HEK293 (cell line): ENCODE data around the gene SAMD4B.

Experiments
- CTCF ChIA-PET: fragments of 350-600 bp; formaldehyde crosslinking; extraction: SDS; loops from one replicate; lab custom pipeline; 2021; ENCODE audit warnings: antibody characterized with exemption; lab: Yijun Ruan, JAX
- POLR2A ChIA-PET: fragments of 300-600 bp; formaldehyde crosslinking; extraction: SDS; loops from one replicate; lab custom pipeline; 2020; ENCODE audit warnings: antibody characterized with exemption, inconsistent platforms; lab: Yijun Ruan, JAX
- H3K27ac ChIP-seq: fragments of 200-500 bp; sonication (Bioruptor generic); 2 replicates; pipeline ENCODE4 v1.5.1; 2014; ENCODE audit warnings: low read depth, low read length, control low read depth, inconsistent platforms; ENCODE audit errors: extremely low read depth
- H3K36me3 ChIP-seq, 2 experiments: fragments of 200-500 bp in 1 of 2; sonication (Bioruptor generic) in 1 of 2; 1 replicate in 1 of 2; 2 replicates in 1 of 2; pipeline ENCODE4 v1.5.1; 2014 to 2017; ENCODE audit warnings: inconsistent platforms in 2 of 2, low read length in 2 of 2; ENCODE audit not compliant: control insufficient read depth in 2 of 2, insufficient read depth in 1 of 2
- H3K4me1 ChIP-seq: fragments of 200-500 bp; sonication (Bioruptor generic); 2 replicates; pipeline ENCODE4 v1.5.1; 2014; ENCODE audit warnings: mild to moderate bottlenecking, low read length, inconsistent platforms; ENCODE audit not compliant: control insufficient read depth, insufficient read depth
- H3K4me3 ChIP-seq: 2 replicates; pipeline ENCODE4 v1.5.1; 2011; ENCODE audit warnings: low read depth, mild to moderate bottlenecking, control low read depth, low read length, moderate library complexity
- H3K9me3 ChIP-seq: fragments of 200-500 bp; sonication (Bioruptor generic); 2 replicates; pipeline ENCODE4 v1.5.1; 2014; ENCODE audit warnings: low read depth, low read length, inconsistent platforms; ENCODE audit not compliant: control insufficient read depth, insufficient read depth
- HIC1 ChIP-seq: fragments of 450-650 bp; formaldehyde crosslinking; IDR thresholded peaks from 2 replicates; pipeline ENCODE4 v1.5.1; 2016; ENCODE audit warnings: missing biosample characterization, missing genetic modification characterization
- HOXA7 ChIP-seq: sonication (generic); formaldehyde crosslinking; IDR thresholded peaks from 2 replicates; pipeline ENCODE4 v1.8.1; 2022; ENCODE audit warnings: missing genetic modification reagents, borderline replicate concordance
- KLF1 ChIP-seq: fragments of 450-650 bp; formaldehyde crosslinking; IDR thresholded peaks from 2 replicates; pipeline ENCODE4 v1.5.1; 2016; ENCODE audit warnings: missing biosample characterization, missing genetic modification characterization
- KLF7 ChIP-seq: fragments of 450-650 bp; formaldehyde crosslinking; IDR thresholded peaks from 2 replicates; pipeline ENCODE4 v1.5.1; 2016; ENCODE audit warnings: missing biosample characterization, missing genetic modification characterization, borderline replicate concordance
- MYNN ChIP-seq: fragments of 450-650 bp; formaldehyde crosslinking; IDR thresholded peaks from 2 replicates; pipeline ENCODE4 v1.5.1; 2016; ENCODE audit warnings: missing biosample characterization, missing genetic modification characterization, borderline replicate concordance
- SP3 ChIP-seq: fragments of 450-650 bp; formaldehyde crosslinking; IDR thresholded peaks from 2 replicates; pipeline ENCODE4 v1.5.1; 2016; ENCODE audit warnings: missing biosample characterization, missing genetic modification characterization
- TCF7L2 ChIP-seq: IDR thresholded peaks from 2 replicates; pipeline ENCODE4 v1.6.1; 2011; ENCODE audit warnings: low read depth, mild to moderate bottlenecking, inconsistent platforms, low read length, moderate library complexity, borderline replicate concordance
- ZBTB48 ChIP-seq: fragments of 450-650 bp; formaldehyde crosslinking; IDR thresholded peaks from 2 replicates; pipeline ENCODE4 v1.5.1; 2016; ENCODE audit warnings: missing biosample characterization, missing genetic modification characterization
- ZBTB49 ChIP-seq: fragments of 450-650 bp; formaldehyde crosslinking; IDR thresholded peaks from 2 replicates; pipeline ENCODE4 v1.5.1; 2016; ENCODE audit warnings: missing biosample characterization, missing genetic modification characterization, low read depth
- ZBTB7A ChIP-seq: fragments of 450-650 bp; formaldehyde crosslinking; IDR thresholded peaks from 2 replicates; pipeline ENCODE4 v1.5.1; 2016; ENCODE audit warnings: low read depth, missing biosample characterization, missing genetic modification characterization
- ZFHX2 ChIP-seq: fragments of 450-650 bp; formaldehyde crosslinking; conservative IDR thresholded peaks from 2 replicates; pipeline ENCODE4 v1.5.1; 2016; ENCODE audit warnings: missing biosample characterization, missing genetic modification characterization
- ZFP41 ChIP-seq: fragments of 450-650 bp; formaldehyde crosslinking; IDR thresholded peaks from 2 replicates; pipeline ENCODE4 v1.5.1; 2016; ENCODE audit warnings: missing biosample characterization, missing genetic modification characterization, borderline replicate concordance
- ZIC2 ChIP-seq: fragments of 450-650 bp; formaldehyde crosslinking; IDR thresholded peaks from 2 replicates; pipeline ENCODE4 v1.5.1; 2016; ENCODE audit warnings: missing biosample characterization, missing genetic modification characterization
- ZNF2 ChIP-seq: fragments of 450-650 bp; formaldehyde crosslinking; IDR thresholded peaks from 2 replicates; pipeline ENCODE4 v1.5.1; 2016; ENCODE audit warnings: missing biosample characterization, missing genetic modification characterization
- ZNF280D ChIP-seq: fragments of 450-650 bp; formaldehyde crosslinking; IDR thresholded peaks from 2 replicates; pipeline ENCODE4 v1.5.1; 2016; ENCODE audit warnings: missing biosample characterization, missing genetic modification characterization
- ZNF292 ChIP-seq: fragments of 450-650 bp; formaldehyde crosslinking; IDR thresholded peaks from 2 replicates; pipeline ENCODE4 v1.5.1; 2016; ENCODE audit warnings: low read depth, missing biosample characterization, missing genetic modification characterization, borderline replicate concordance
- ZNF341 ChIP-seq: fragments of 450-650 bp; formaldehyde crosslinking; IDR thresholded peaks from 2 replicates; pipeline ENCODE4; 2016; ENCODE audit warnings: low read depth, missing biosample characterization, missing genetic modification characterization
- ZNF362 ChIP-seq: fragments of 450-650 bp; formaldehyde crosslinking; IDR thresholded peaks from 2 replicates; pipeline ENCODE4 v1.5.1; 2016; ENCODE audit warnings: missing biosample characterization, missing genetic modification characterization
- ZNF366 ChIP-seq: fragments of 450-650 bp; formaldehyde crosslinking; conservative IDR thresholded peaks from 2 replicates; pipeline ENCODE4 v1.5.1; 2016; ENCODE audit warnings: missing biosample characterization, missing genetic modification characterization
- ZNF398 ChIP-seq: fragments of 450-650 bp; formaldehyde crosslinking; IDR thresholded peaks from 2 replicates; pipeline ENCODE4 v1.5.1; 2017; ENCODE audit warnings: missing biosample characterization, missing genetic modification characterization
- ZNF600 ChIP-seq: fragments of 450-650 bp; formaldehyde crosslinking; IDR thresholded peaks from 2 replicates; pipeline ENCODE4 v1.5.1; 2016; ENCODE audit warnings: missing biosample characterization, missing genetic modification characterization
- ZNF623 ChIP-seq: fragments of 450-650 bp; formaldehyde crosslinking; IDR thresholded peaks from 2 replicates; pipeline ENCODE4 v1.5.1; 2016; ENCODE audit warnings: missing biosample characterization, missing genetic modification characterization
- ZNF660 ChIP-seq: fragments of 450-650 bp; IDR thresholded peaks from 2 replicates; pipeline ENCODE4 v1.5.1; 2018; ENCODE audit warnings: missing biosample characterization, mild to moderate bottlenecking, missing genetic modification characterization
- ZNF837 ChIP-seq: fragments of 450-650 bp; formaldehyde crosslinking; IDR thresholded peaks from 2 replicates; pipeline ENCODE4 v1.5.1; 2016; ENCODE audit warnings: missing biosample characterization, missing genetic modification characterization

SAMD4B gene

GRCh38 chr19:39362682-39363657 is 20.7 kb downstream of the SAMD4B start (continued):
- TF ChIP-seq MYNN (tag by site-specific recombination) (no peak), ZBTB49 (tag by site-specific recombination) (no peak)

GRCh38 chr19:39363901-39364457 is 21.8 kb downstream of the SAMD4B start:
- Histone ChIP-seq H3K9me3 (no peaks in the 10 kb centered on the region), H3K36me3 (peaks cover 82 to 94% of the 10 kb centered on the region in 2 experiments), H3K4me3 (no peak overlapping the region), H3K4me1 (no peaks in the 10 kb centered on the region), H3K27ac (peak overlapping the region; percentile 41; the same call in 1 of the 2 replicates)
- CTCF ChIA-PET = interaction anchor here (1.0 to 1.2 kb wide), 4 partner anchors 9 to 36 kb away, joined by 3 to 4 read pairs (median 4); no protein-coding TSS in a partner anchor
- POLR2A ChIA-PET = interaction anchor here (1.5 kb wide), 1 partner anchor 22 kb away, joined by 3 read pairs; the partner anchor contains the start of gene SAMD4B
- TF ChIP-seq ZNF660 (tag by site-specific recombination) (no peak), ZNF837 (tag by site-specific recombination) (no peak), HIC1 (no peak), ZNF341 (0 out of 2 replicates have a peak, but pooled peaks have one; percentile 13), ZNF2 (tag by site-specific recombination) (no peak), HOXA7 (CRISPR knock-in tag) (no peak), TCF7L2 (no peak), ZNF292 (no peak), ZNF362 (tag by site-specific recombination) (no peak), ZNF398 (no peak), SP3 (tag by site-specific recombination) (no peak), KLF7 (tag by site-specific recombination) (no peak), ZNF600 (tag by site-specific recombination) (0 out of 2 replicates have a peak, but pooled peaks have one; percentile 24), ZBTB7A (tag by site-specific recombination) (no peak), ZNF623 (tag by site-specific recombination) (no peak), ZFP41 (tag by site-specific recombination) (no peak), ZNF366 (tag by site-specific recombination) (no peak), KLF1 (peak; percentile 79), ZNF280D (tag by site-specific recombination) (no peak), ZFHX2 (tag by site-specific recombination) (no peak), ZIC2 (tag by site-specific recombination) (peak; percentile 72), ZBTB48 (tag by site-specific recombination) (0 out of 2 replicates have a peak, but pooled peaks have one; percentile 28)
